ENCODE measurements around the gene H6PD.

H6PD gene

GRCh38 chr1:9234223-9235095, at the start of gene H6PD:
Gene H6PD (plus strand): TSS chr1:9234774. CDS start chr1:9244935, 10,161 bp downstream.
- DNase-seq: peak; percentile 82

- DNase-seq: no peak
Observed at GRCh38 chr1:9186082-9186859, 48.3 kb upstream of the H6PD start.

GRCh38 chr1:9187004-9187403, 47.6 kb upstream of the H6PD start:
- DNase-seq: no peak

GRCh38 chr1:9190234-9190633, 44.3 kb upstream of the H6PD start:
- no peak for DNase-seq

GRCh38 chr1:9191231-9191630, 43.3 kb upstream of the H6PD start:
- no peak for DNase-seq

- no peak for DNase-seq
Observed at GRCh38 chr1:9192578-9193232, 41.9 kb upstream of the H6PD start.

- no peak for DNase-seq
Observed at GRCh38 chr1:9193233-9193625, 41.3 kb upstream of the H6PD start.

- DNase-seq: no peak
Observed at GRCh38 chr1:9194024-9194423, 40.5 kb upstream of the H6PD start.

- DNase-seq: no peak
Observed at GRCh38 chr1:9195651-9196050, 38.9 kb upstream of the H6PD start.

- peak; percentile 69 for DNase-seq
Observed at GRCh38 chr1:9196129-9197040, 38.2 kb upstream of the H6PD start.

GRCh38 chr1:9197186-9198099, 37.1 kb upstream of the H6PD start:
- no peak for DNase-seq

- no peak for DNase-seq
Observed at GRCh38 chr1:9198538-9199361, 35.8 kb upstream of the H6PD start.

GRCh38 chr1:9200441-9200840, 34.1 kb upstream of the H6PD start:
- no peak for DNase-seq

- DNase-seq: peak; percentile 10
Observed at GRCh38 chr1:9201401-9202239, 33.0 kb upstream of the H6PD start.

GRCh38 chr1:9202240-9202870, 32.2 kb upstream of the H6PD start:
- no peak for DNase-seq

GRCh38 chr1:9203511-9203982, 31.0 kb upstream of the H6PD start:
- no peak for DNase-seq

- DNase-seq: no peak
Observed at GRCh38 chr1:9204156-9204720, 30.3 kb upstream of the H6PD start.

GRCh38 chr1:9207086-9207485, 27.5 kb upstream of the H6PD start:
- DNase-seq: no peak

All from T1000 (cell line).